Colonic mucosa (tissue), 4 donors: ENCODE measurements around the gene SLC25A42. TPM values are rescaled to one million over a fixed set of nuclear protein-coding genes. Genes with fewer than 3 reads are reported as not detected.
A peak's percentile ranks its signal among the peaks of the same experiment; 100 is the strongest.

Source experiments
- DNase-seq: peaks from one replicate; pipeline ENCODE4 v3.0.0-alpha.2; 2020
- H3K27ac ChIP-seq: fragments of 200-600 bp; one replicate; pipeline ENCODE4 v1.8.0; 2021
- H3K27me3 ChIP-seq: fragments of 200-600 bp; one replicate; pipeline ENCODE4 v1.8.0; 2021
- H3K36me3 ChIP-seq: fragments of 200-600 bp; one replicate; pipeline ENCODE4 v1.8.0; 2021
- H3K4me1 ChIP-seq: fragments of 200-600 bp; one replicate; pipeline ENCODE4 v1.8.0; 2021; ENCODE audit warnings: mild to moderate bottlenecking
- H3K4me3 ChIP-seq: fragments of 200-600 bp; one replicate; pipeline ENCODE4 v1.8.0; 2021
- H3K9ac ChIP-seq, 2 donors: one replicate each; pipeline ENCODE4 v1.7.0; 2013; ENCODE audit warnings: control low read depth in 2 of 2, low read depth in 2 of 2, low read length in 2 of 2
- H3K9me3 ChIP-seq: fragments of 200-600 bp; one replicate; pipeline ENCODE4 v1.8.0; 2021
- CTCF ChIP-seq: fragments of 200-600 bp; IDR thresholded peaks from one replicate; pipeline ENCODE4 v1.8.0; 2022; ENCODE audit warnings: antibody characterized with exemption, mild to moderate bottlenecking
- intact Hi-C: fragments of 100-400 bp; cut with DNase I; formaldehyde crosslinking; loops from one replicate; pipeline ENCODE4 v1.14.1; 2022
- total RNA-seq, 2 donors: library from RNA; stranded (reverse); fragmentation: NEBNext Ultra II Directional in 1 of 2; extraction: Animal tissue kit (Norgen Biotek cat#: 25700) in 1 of 2; gene quantifications; one replicate each; pipeline ENCODE4 v1.2.1, GENCODE V29; 2021
- donor health status: healthy.
- donor health status: DM: no; HTN: no; CAD: no.
- donor health status: DM: no; HTN: no; CAD: no.

Gene SLC25A42
- total RNA-seq, 2 donors from 2014 or later: 3.7 to 7.9 TPM

- no peaks in the 10 kb centered on the region for H3K36me3 ChIP-seq
- DNase-seq: no peak
- H3K27me3 ChIP-seq: no peaks in the 10 kb centered on the region
- no peak overlapping the region for H3K27ac ChIP-seq
- no peaks in the 10 kb centered on the region for H3K4me1 ChIP-seq
- peak overlapping the region; percentile 78 for H3K4me3 ChIP-seq
- no peak for TF ChIP-seq CTCF
- no peaks in the 10 kb centered on the region for H3K9me3 ChIP-seq
- intact Hi-C loops: no loop called here
- H3K9ac ChIP-seq: peak overlapping the region; percentile 85 to 93
Measured at GRCh38 chr19:19137556-19138108, 73.8 kb downstream of the SLC25A42 start.

GRCh38 chr19:19138109-19138981, 74.6 kb downstream of the SLC25A42 start, which contains the start of gene TMEM161A:
TMEM161A (minus strand) TSS chr19:19138478; CDS start chr19:19138428, 50 bp downstream.
- H3K36me3 ChIP-seq: no peaks in the 10 kb centered on the region
- no peak within 1 kb of the TSS for H3K27ac ChIP-seq
- H3K9ac ChIP-seq: peak within 1 kb of the TSS; percentile 85 to 93
- no peaks in the 10 kb centered on the region for H3K4me1 ChIP-seq
- peak within 1 kb of the TSS; percentile 78 for H3K4me3 ChIP-seq
- intact Hi-C loops: no loop called here
- no peaks in the 10 kb centered on the region for H3K9me3 ChIP-seq
- TF ChIP-seq CTCF: no peak
- DNase-seq: peak; percentile 98
- no peaks in the 10 kb centered on the region for H3K27me3 ChIP-seq

GRCh38 chr19:19139876-19140229, 76.1 kb downstream of the SLC25A42 start:
- H3K9me3 ChIP-seq: no peaks in the 10 kb centered on the region
- no peak overlapping the region for H3K4me3 ChIP-seq
- intact Hi-C loops: loop anchor here (2.0 kb wide), 1 partner anchor 85 kb away; no protein-coding TSS in a partner anchor
- no peak overlapping the region for H3K27ac ChIP-seq
- no peaks in the 10 kb centered on the region for H3K36me3 ChIP-seq
- no peak for DNase-seq
- no peak for TF ChIP-seq CTCF
- H3K27me3 ChIP-seq: no peaks in the 10 kb centered on the region
- no peak overlapping the region for H3K9ac ChIP-seq
- no peaks in the 10 kb centered on the region for H3K4me1 ChIP-seq

GRCh38 chr19:19140476-19140875, 76.7 kb downstream of the SLC25A42 start:
- no peak overlapping the region for H3K27ac ChIP-seq
- no peak overlapping the region for H3K4me3 ChIP-seq
- no peaks in the 10 kb centered on the region for H3K36me3 ChIP-seq
- H3K4me1 ChIP-seq: no peaks in the 10 kb centered on the region
- TF ChIP-seq CTCF: no peak
- DNase-seq: no peak
- H3K9me3 ChIP-seq: no peaks in the 10 kb centered on the region
- no peak overlapping the region for H3K9ac ChIP-seq
- H3K27me3 ChIP-seq: no peaks in the 10 kb centered on the region
- intact Hi-C loops: loop anchor here (2.0 kb wide), 1 partner anchor 86 kb away; no protein-coding TSS in a partner anchor

- H3K27me3 ChIP-seq: no peaks in the 10 kb centered on the region
- no peak for DNase-seq
- H3K9me3 ChIP-seq: no peaks in the 10 kb centered on the region
- intact Hi-C loops: no loop called here
- H3K4me1 ChIP-seq: no peaks in the 10 kb centered on the region
- H3K9ac ChIP-seq: no peak overlapping the region
- no peak for TF ChIP-seq CTCF
- no peak overlapping the region for H3K27ac ChIP-seq
- H3K4me3 ChIP-seq: no peak overlapping the region
- H3K36me3 ChIP-seq: no peaks in the 10 kb centered on the region
Measured at GRCh38 chr19:19142347-19142746, 78.6 kb downstream of the SLC25A42 start.
